Gastroesophageal sphincter (tissue), 4 donors: ENCODE data around the gene INHBE. TPM values are rescaled to one million over a fixed set of nuclear protein-coding genes. Genes with fewer than 3 reads are reported as not detected.
"Not testable (repeated sequence)": the region's sequence is repeated elsewhere in the genome, so short reads cannot be mapped to it uniquely, and the experiment has no call there.

Experiments used
- ATAC-seq: fragments of 150-250 bp; one replicate; pipeline ENCODE4 v1.9.1; 2016; ENCODE audit warnings: mild to moderate bottlenecking, moderate library complexity
- H3K27ac ChIP-seq, 4 donors: fragments of 200-600 bp; sonication (generic) in 3 of 4; 1 replicate in 3 of 4; 2 replicates in 1 of 4; pipeline ENCODE4 v1.5.1; 2016 to 2019
- H3K27me3 ChIP-seq: fragments of 200-600 bp; sonication (generic); one replicate; pipeline ENCODE4 v1.5.1; 2019
- H3K36me3 ChIP-seq, 2 donors: fragments of 200-600 bp; sonication (generic); one replicate each; pipeline ENCODE4 v1.5.1; 2019; ENCODE audit warnings: control low read depth in 1 of 2
- H3K4me1 ChIP-seq, 3 donors: fragments of 200-600 bp; sonication (generic); 1 replicate in 2 of 3; 2 replicates in 1 of 3; pipeline ENCODE4 v1.5.1; 2016 to 2019; ENCODE audit warnings: control low read depth in 2 of 3
- H3K4me3 ChIP-seq, 2 donors: fragments of 200-600 bp; sonication (generic); one replicate each; pipeline ENCODE4 v1.5.1; 2019; ENCODE audit warnings: mild to moderate bottlenecking in 1 of 2, moderate library complexity in 1 of 2
- H3K9me3 ChIP-seq, 3 donors: fragments of 200-600 bp; sonication (generic); one replicate each; pipeline ENCODE4 v1.5.1; 2017 to 2019; ENCODE audit warnings: control low read depth in 2 of 3
- EP300 ChIP-seq: sonication (generic); formaldehyde crosslinking; IDR thresholded peaks from one replicate; pipeline ENCODE4 v1.6.1; 2017; ENCODE audit warnings: antibody characterized with exemption, mild to moderate bottlenecking
- POLR2A ChIP-seq, 2 donors: fragments of 450-650 bp; IDR thresholded peaks; one replicate each; pipeline ENCODE4 v1.6.1; 2017; ENCODE audit warnings: antibody characterized with exemption in 2 of 2, mild to moderate bottlenecking in 2 of 2, moderate library complexity in 1 of 2
- POLR2AphosphoS5 ChIP-seq: sonication (generic); formaldehyde crosslinking; IDR thresholded peaks from one replicate; pipeline ENCODE4 v1.6.1; 2017; ENCODE audit warnings: antibody characterized with exemption
- WGBS, 2 donors: methylation state at CpG; one replicate each; pipeline ENCODE4 v1.1.5; 2018; ENCODE audit warnings: low coverage in 1 of 2; 5-methylcytosine and 5-hydroxymethylcytosine counted together
- total RNA-seq, 4 donors: library from RNA; depleted of rRNA; stranded (reverse); fragments of >200 nt; gene quantifications; one replicate each; pipeline ENCODE4 v1.1.0, GENCODE V29; 2016
- TF ChIP-seq, protein P1 (sequence below), 4 experiments: fragments of 200-600 bp in 2 of 4; fragments of 450-650 bp in 2 of 4; sonication (generic) in 1 of 4; IDR thresholded peaks; one replicate each; pipeline ENCODE4 v1.5.1; 2017 to 2019; ENCODE audit warnings: antibody characterized with exemption in 4 of 4, mild to moderate bottlenecking in 2 of 4, moderate library complexity in 2 of 4

The INHBE gene
- total RNA-seq, 4 donors from 2014 or later: not detected

- WGBS, 2 donors: 57 to 80% methylated on average over 1 to 3 of the region's 8 CpGs
- no peak for ATAC-seq
- no peak within 1 kb of the TSS for H3K4me3 ChIP-seq
Measured at GRCh38 chr12:57434517-57435223, 20.4 kb upstream of the INHBE start, which contains the start of gene INHBC. TSS of gene INHBC (plus strand) at chr12:57434784. CDS start at chr12:57434887, 103 bp downstream.

DNA sequence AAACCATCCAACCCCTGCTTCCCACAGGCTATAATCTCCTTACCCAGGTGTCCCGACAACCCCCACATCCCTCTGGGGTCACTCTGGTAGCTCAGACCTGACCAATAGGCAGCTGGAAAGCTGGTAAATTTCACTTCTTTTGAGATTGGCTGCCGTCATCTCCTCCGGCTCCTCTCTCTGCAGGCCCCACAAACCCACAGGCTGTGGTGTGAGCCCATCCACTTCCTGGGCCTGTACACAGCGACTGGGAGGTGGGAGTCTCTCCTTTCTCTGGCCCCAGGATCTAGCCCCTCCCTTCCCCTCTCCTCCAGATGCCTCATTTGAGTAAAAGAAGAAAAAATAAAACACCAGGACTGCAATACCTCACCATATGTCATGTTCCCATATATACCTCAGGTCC is 19.8 kb upstream of the INHBE start:
- 56 to 75% methylated on average over 2 to 4 of the region's 4 CpGs for WGBS, 2 donors
- TF ChIP-seq EP300: no peak
- no peak for TF ChIP-seq POLR2AphosphoS5
- TF ChIP-seq, protein P1, sequence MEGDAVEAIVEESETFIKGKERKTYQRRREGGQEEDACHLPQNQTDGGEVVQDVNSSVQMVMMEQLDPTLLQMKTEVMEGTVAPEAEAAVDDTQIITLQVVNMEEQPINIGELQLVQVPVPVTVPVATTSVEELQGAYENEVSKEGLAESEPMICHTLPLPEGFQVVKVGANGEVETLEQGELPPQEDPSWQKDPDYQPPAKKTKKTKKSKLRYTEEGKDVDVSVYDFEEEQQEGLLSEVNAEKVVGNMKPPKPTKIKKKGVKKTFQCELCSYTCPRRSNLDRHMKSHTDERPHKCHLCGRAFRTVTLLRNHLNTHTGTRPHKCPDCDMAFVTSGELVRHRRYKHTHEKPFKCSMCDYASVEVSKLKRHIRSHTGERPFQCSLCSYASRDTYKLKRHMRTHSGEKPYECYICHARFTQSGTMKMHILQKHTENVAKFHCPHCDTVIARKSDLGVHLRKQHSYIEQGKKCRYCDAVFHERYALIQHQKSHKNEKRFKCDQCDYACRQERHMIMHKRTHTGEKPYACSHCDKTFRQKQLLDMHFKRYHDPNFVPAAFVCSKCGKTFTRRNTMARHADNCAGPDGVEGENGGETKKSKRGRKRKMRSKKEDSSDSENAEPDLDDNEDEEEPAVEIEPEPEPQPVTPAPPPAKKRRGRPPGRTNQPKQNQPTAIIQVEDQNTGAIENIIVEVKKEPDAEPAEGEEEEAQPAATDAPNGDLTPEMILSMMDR (IDR thresholded peaks at IDR 0.05): no peak
- TF ChIP-seq POLR2A (IDR thresholded peaks at IDR 0.05): no peak
- no peak overlapping the region for H3K27ac ChIP-seq

More at GRCh38 chr12:57434517-57435223, 20.4 kb upstream of the INHBE start, which contains the start of gene INHBC:
- TF ChIP-seq POLR2A (IDR thresholded peaks at IDR 0.05): no peak
- TF ChIP-seq EP300: no peak
- no peak for TF ChIP-seq POLR2AphosphoS5
- TF ChIP-seq, protein P1 (IDR thresholded peaks at IDR 0.05): no peak
- Histone ChIP-seq H3K4me1 (peaks cover 0 to 9% (median under 1%) of the 10 kb centered on the region in 3 donors), H3K36me3 (no peaks in the 10 kb centered on the region), H3K27me3 (no peaks in the 10 kb centered on the region), H3K27ac (no peak within 1 kb of the TSS), H3K9me3 (no peaks in the 10 kb centered on the region)

DNA sequence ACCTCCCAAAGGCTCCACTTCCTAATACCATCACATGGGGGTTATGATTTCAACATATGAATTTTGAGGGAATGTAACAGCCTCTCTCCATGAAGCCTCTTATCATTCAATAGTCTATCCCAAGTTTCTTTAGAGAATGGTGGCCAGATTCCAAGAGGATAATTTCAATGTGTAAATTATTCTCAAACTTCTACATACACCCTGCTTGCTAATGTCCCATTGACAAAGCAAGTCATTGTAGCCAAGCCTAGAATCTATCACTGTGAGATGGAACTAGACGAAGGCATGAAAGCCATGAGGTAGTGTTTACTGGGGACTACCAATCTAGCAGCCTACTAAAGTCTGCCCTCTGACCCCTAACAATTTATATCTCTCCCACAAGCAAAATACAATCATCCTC is 16.7 kb upstream of the INHBE start:
- 44% methylated on average over 1 of the region's 1 CpG; no CpG with 5 or more reads in 1 of the 2 donors for WGBS, 2 donors
- no peaks in the 10 kb centered on the region for H3K4me1 ChIP-seq
- TF ChIP-seq, protein P1 (IDR thresholded peaks at IDR 0.05): no peak
- TF ChIP-seq POLR2AphosphoS5 (no peak), POLR2A (IDR thresholded peaks at IDR 0.05) (no peak), EP300 (no peak)
- peaks cover 0 to 9% (median 0%) of the 10 kb centered on the region in 3 donors for H3K9me3 ChIP-seq
- H3K36me3 ChIP-seq: no peaks in the 10 kb centered on the region
- peaks cover 6% of the 10 kb centered on the region for H3K27me3 ChIP-seq
- no peak overlapping the region for H3K4me3 ChIP-seq
- ATAC-seq: no peak
- no peak overlapping the region for H3K27ac ChIP-seq

More for the DNA sequence above, 19.8 kb upstream of the INHBE start:
- H3K27me3 ChIP-seq: no peaks in the 10 kb centered on the region
- no peak overlapping the region for H3K4me3 ChIP-seq
- no peak for ATAC-seq
- H3K36me3 ChIP-seq: no peaks in the 10 kb centered on the region
- peaks cover 0 to 5% (median 0%) of the 10 kb centered on the region in 3 donors for H3K4me1 ChIP-seq
- no peaks in the 10 kb centered on the region for H3K9me3 ChIP-seq

DNA sequence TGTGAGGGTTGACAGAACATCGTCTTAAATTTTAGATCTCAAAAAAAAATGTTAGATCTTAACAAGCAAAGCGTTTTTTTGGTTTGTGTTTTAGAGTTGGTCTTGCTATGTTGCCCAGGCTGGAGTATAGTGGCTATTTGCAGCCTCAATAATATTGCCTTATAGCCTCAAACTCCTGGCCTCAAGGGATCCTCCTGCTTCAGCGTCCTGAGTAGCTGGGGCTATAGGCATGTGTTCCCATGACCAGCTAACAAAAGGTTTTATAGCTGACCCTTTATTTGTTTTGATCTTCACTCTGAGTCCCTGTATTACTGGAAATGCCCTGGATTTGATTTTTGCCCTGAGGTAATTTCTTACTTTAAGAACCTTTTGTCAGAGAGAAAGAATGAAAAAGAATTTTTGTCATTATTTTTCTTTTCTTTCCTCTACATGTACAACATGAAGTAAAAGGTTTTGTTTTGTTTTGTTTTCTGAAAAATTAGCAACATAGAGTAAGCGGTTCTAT is 15.3 kb upstream of the INHBE start:
- Histone ChIP-seq H3K4me3 (no peak overlapping the region), H3K27me3 (peaks cover 6% of the 10 kb centered on the region), H3K9me3 (peaks cover 0 to 9% (median 0%) of the 10 kb centered on the region in 3 donors), H3K36me3 (no peaks in the 10 kb centered on the region), H3K27ac (no peak overlapping the region), H3K4me1 (no peaks in the 10 kb centered on the region)
- 77 to 81% methylated on average over 3 to 4 of the region's 4 CpGs for WGBS, 2 donors
- ATAC-seq: no peak
- TF ChIP-seq, protein P1 (IDR thresholded peaks at IDR 0.05): no peak
- TF ChIP-seq POLR2A (IDR thresholded peaks at IDR 0.05) (no peak), POLR2AphosphoS5 (no peak), EP300 (no peak)

GRCh38 chr12:57441393-57441792 is 13.7 kb upstream of the INHBE start:
- WGBS, 2 donors: 70 to 80% methylated on average over 2 of the region's 2 CpGs

More at GRCh38 chr12:57441393-57441792, 13.7 kb upstream of the INHBE start:
- not testable (repeated sequence) for H3K27ac ChIP-seq, H3K27me3 ChIP-seq, H3K36me3 ChIP-seq, H3K4me3 ChIP-seq, ATAC-seq, H3K4me1 ChIP-seq, H3K9me3 ChIP-seq
